ENCODE results near the gene SCNN1B. TPM values are rescaled to one million over a fixed set of nuclear protein-coding genes. Genes with fewer than 3 reads are reported as not detected.

The SCNN1B gene
- total RNA-seq, 3 donors from 2014 or later (not counting 1 experiment from before 2014, with no cell fraction given) = not detected

GRCh38 chr16:23351360-23351759, 49.3 kb downstream of the SCNN1B start:
- Histone ChIP-seq H3K4me3 (ENCODE audit: low read length) (no peak overlapping the region), H3K36me3 (ENCODE audit: control insufficient read depth, insufficient read depth, low read length) (no peaks in the 10 kb centered on the region), H3K4me1 (ENCODE audit: control insufficient read depth, insufficient read depth, low read length) (no peaks in the 10 kb centered on the region), H3K27me3 (ENCODE audit: control insufficient read depth, insufficient read depth, low read length) (no peaks in the 10 kb centered on the region), H3K9me3 (ENCODE audit: control insufficient read depth, insufficient read depth, low read length) (no peaks in the 10 kb centered on the region), H3K27ac (ENCODE audit: low read length) (no peak overlapping the region)
- no peaks in the 10 kb centered on the region for H3K36me3 Mint-ChIP-seq
- ATAC-seq = no peak
- H3K9me3 Mint-ChIP-seq = no peaks in the 10 kb centered on the region
- intact Hi-C loops (cut with micrococcal nuclease) = no loop called here
- H3K4me1 Mint-ChIP-seq = no peaks in the 10 kb centered on the region
- WGBS (ENCODE audit: insufficient coverage) = 83% methylated on average over 5 of the region's 5 CpGs
- no peak for DNase-seq
- peaks cover 0 to 6% of the 10 kb centered on the region in 2 donors for H3K27me3 Mint-ChIP-seq (ENCODE audit: low read depth in 2 of 2)
- TF ChIP-seq CTCF (IDR thresholded peaks at IDR 0.05) = no peak
- no peak overlapping the region for H3K27ac Mint-ChIP-seq
- no peak overlapping the region for H3K4me3 Mint-ChIP-seq

- no peaks in the 10 kb centered on the region for H3K36me3 ChIP-seq (ENCODE audit: control insufficient read depth, insufficient read depth, low read length)
- no peaks in the 10 kb centered on the region for H3K9me3 ChIP-seq (ENCODE audit: control insufficient read depth, insufficient read depth, low read length)
- intact Hi-C loops (cut with micrococcal nuclease) = no loop called here
- Mint-ChIP-seq H3K36me3 (no peaks in the 10 kb centered on the region), H3K4me1 (no peaks in the 10 kb centered on the region), H3K27ac (no peak overlapping the region), H3K9me3 (no peaks in the 10 kb centered on the region), H3K4me3 (no peak overlapping the region), H3K27me3 (ENCODE audit: low read depth in 2 of 2) (peaks cover 0 to 3% of the 10 kb centered on the region in 2 donors)
- no peak for DNase-seq
- TF ChIP-seq CTCF (IDR thresholded peaks at IDR 0.05) = no peak
- ATAC-seq = no peak
- no peaks in the 10 kb centered on the region for H3K27me3 ChIP-seq (ENCODE audit: control insufficient read depth, insufficient read depth, low read length)
- no peaks in the 10 kb centered on the region for H3K4me1 ChIP-seq (ENCODE audit: control insufficient read depth, insufficient read depth, low read length)
- no peak overlapping the region for H3K4me3 ChIP-seq (ENCODE audit: low read length)
- H3K27ac ChIP-seq (ENCODE audit: low read length) = no peak overlapping the region
Observed at GRCh38 chr16:23353440-23353839, 51.3 kb downstream of the SCNN1B start.

- Mint-ChIP-seq H3K27ac (no peak overlapping the region), H3K27me3 (ENCODE audit: low read depth in 2 of 2) (no peaks in the 10 kb centered on the region), H3K9me3 (no peaks in the 10 kb centered on the region), H3K4me1 (no peaks in the 10 kb centered on the region), H3K36me3 (no peaks in the 10 kb centered on the region), H3K4me3 (no peak overlapping the region)
- intact Hi-C loops (cut with micrococcal nuclease) = no loop called here
- H3K27me3 ChIP-seq (ENCODE audit: control insufficient read depth, insufficient read depth, low read length) = no peaks in the 10 kb centered on the region
- H3K36me3 ChIP-seq (ENCODE audit: control insufficient read depth, insufficient read depth, low read length) = no peaks in the 10 kb centered on the region
- no peaks in the 10 kb centered on the region for H3K4me1 ChIP-seq (ENCODE audit: control insufficient read depth, insufficient read depth, low read length)
- WGBS (ENCODE audit: insufficient coverage) = 89% methylated on average over 9 of the region's 9 CpGs
- no peak overlapping the region for H3K27ac ChIP-seq (ENCODE audit: low read length)
- DNase-seq (no peak), ATAC-seq (no peak)
- H3K9me3 ChIP-seq (ENCODE audit: control insufficient read depth, insufficient read depth, low read length) = no peaks in the 10 kb centered on the region
- no peak for TF ChIP-seq CTCF (IDR thresholded peaks at IDR 0.05)
- no peak overlapping the region for H3K4me3 ChIP-seq (ENCODE audit: low read length)
Observed at GRCh38 chr16:23354246-23354645, 52.1 kb downstream of the SCNN1B start.

GRCh38 chr16:23355106-23355670, 53.1 kb downstream of the SCNN1B start:
- 86% methylated on average over 13 of the region's 13 CpGs for WGBS (ENCODE audit: insufficient coverage)
- no peak for DNase-seq
- H3K27me3 Mint-ChIP-seq (ENCODE audit: low read depth in 2 of 2) = no peaks in the 10 kb centered on the region
- H3K36me3 Mint-ChIP-seq = no peaks in the 10 kb centered on the region
- no peaks in the 10 kb centered on the region for H3K4me1 ChIP-seq (ENCODE audit: control insufficient read depth, insufficient read depth, low read length)
- ATAC-seq = no peak
- H3K4me1 Mint-ChIP-seq = no peaks in the 10 kb centered on the region
- no peak overlapping the region for H3K27ac ChIP-seq (ENCODE audit: low read length)
- TF ChIP-seq CTCF (IDR thresholded peaks at IDR 0.05) = no peak
- H3K36me3 ChIP-seq (ENCODE audit: control insufficient read depth, insufficient read depth, low read length) = no peaks in the 10 kb centered on the region
- no peak overlapping the region for H3K4me3 ChIP-seq (ENCODE audit: low read length)
- H3K9me3 Mint-ChIP-seq = no peaks in the 10 kb centered on the region
- intact Hi-C loops (cut with micrococcal nuclease) = no loop called here
- no peak overlapping the region for H3K4me3 Mint-ChIP-seq
- H3K27ac Mint-ChIP-seq = no peak overlapping the region
- H3K27me3 ChIP-seq (ENCODE audit: control insufficient read depth, insufficient read depth, low read length) = no peaks in the 10 kb centered on the region
- H3K9me3 ChIP-seq (ENCODE audit: control insufficient read depth, insufficient read depth, low read length) = no peaks in the 10 kb centered on the region
